RCC 7860 (cell line): ENCODE results near the gene PCDHB12.
"Not testable (repeated sequence)": the region's sequence is repeated elsewhere in the genome, so short reads cannot be mapped to it uniquely, and the experiment has no call there.

Experiments used
- DNase-seq: peaks from one replicate; pipeline ENCODE4 v3.0.0-alpha.2; 2015; ENCODE audit warnings: low spot score
- FAIRE-seq: peaks from 2 replicates; lab custom pipeline; 2012; peaks lifted over from hg19 to GRCh38; lab: Jason Lieb, UNC

Gene PCDHB12

DNA sequence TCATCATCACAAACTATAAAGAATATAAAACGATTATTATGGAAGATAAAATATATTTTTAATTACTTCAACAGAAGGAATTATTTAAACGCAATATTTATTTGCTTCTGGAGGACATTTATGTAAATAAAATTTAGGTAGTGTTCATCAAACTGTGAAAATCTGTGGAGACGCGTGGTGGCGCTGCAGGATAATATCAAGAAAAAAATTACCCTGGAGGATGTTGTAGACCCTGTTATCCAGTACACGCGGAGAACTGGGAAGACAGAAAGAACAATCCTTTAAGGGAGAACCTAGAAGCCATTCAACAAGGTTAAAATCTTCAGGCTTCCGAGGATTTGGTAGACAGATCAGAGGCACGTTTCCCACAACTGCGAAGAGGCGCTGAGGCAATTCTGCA lies at the start of gene PCDHB12:
TSS of gene PCDHB12 (plus strand) at position 242 of the 400 bp plus-strand sequence. CDS start 189 bp downstream, outside the sequence.
- FAIRE-seq = no peak
- no peak for DNase-seq

DNA sequence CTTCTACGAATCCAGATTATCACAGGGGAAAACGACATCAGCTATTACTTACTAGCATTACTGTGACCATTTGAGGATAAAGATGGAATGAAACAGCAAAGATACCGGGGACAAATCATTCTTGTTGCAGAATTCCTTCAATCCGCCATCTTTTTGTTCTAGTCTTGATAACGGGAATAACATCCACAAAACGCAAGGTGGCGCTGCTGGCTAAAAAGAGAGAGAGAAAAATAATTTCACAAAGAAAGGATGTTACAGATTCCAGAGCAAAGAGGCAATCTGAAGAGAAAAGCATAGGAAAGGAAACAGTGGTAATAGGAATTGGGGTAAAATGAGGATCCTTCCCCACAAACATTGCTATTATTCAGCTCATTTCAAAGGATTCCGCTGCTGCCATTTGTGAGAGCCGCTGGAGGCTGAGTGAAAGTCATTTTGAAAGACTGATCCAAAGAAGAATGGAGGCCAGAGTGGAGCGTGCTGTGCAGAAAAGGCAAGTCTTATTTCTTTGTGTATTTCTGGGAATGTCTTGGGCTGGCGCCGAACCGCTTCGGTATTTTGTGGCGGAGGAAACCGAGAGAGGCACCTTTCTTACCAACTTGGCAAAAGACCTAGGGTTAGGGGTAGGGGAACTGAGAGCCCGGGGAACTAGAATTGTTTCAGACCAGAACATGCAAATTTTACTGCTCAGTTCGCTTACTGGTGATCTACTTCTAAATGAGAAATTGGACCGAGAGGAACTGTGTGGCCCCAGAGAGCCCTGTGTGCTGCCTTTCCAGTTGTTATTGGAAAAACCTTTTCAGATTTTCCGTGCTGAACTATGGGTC lies 35.9 kb upstream of the PCDHB12 start, which contains the start of gene PCDHB7:
TSS of gene PCDHB7 (plus strand) at position 264 of the 824 bp plus-strand sequence. CDS start at position 456, 192 bp downstream.
- peak; percentile 14 for DNase-seq
- no peak for FAIRE-seq

DNA sequence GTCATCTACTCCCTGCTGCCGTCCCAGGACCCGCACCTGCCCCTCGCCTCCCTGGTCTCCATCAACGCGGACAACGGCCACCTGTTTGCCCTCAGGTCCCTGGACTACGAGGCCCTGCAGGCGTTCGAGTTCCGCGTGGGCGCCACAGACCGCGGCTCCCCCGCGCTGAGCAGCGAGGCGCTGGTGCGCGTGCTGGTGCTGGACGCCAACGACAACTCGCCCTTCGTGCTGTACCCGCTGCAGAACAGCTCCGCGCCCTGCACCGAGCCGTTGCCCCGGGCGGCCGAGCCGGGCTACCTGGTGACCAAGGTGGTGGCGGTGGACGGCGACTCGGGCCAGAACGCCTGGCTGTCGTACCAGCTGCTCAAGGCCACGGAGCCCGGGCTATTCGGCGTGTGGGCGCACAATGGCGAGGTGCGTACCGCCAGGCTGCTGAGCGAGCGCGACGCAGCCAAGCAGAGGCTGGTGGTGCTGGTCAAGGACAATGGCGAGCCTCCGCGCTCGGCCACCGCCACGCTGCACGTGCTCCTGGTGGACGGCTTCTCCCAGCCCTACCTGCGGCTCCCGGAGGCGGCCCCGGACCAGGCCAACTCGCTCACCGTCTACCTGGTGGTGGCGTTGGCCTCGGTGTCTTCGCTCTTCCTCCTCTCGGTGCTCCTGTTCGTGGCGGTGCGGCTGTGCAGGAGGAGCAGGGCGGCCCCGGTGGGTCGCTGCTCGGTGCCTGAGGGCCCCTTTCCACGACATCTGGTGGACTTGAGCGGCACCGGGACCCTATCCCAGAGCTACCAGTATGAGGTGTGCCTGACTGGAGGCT lies 34.0 kb upstream of the PCDHB12 start:
- FAIRE-seq, DNase-seq: not testable (repeated sequence)

DNA sequence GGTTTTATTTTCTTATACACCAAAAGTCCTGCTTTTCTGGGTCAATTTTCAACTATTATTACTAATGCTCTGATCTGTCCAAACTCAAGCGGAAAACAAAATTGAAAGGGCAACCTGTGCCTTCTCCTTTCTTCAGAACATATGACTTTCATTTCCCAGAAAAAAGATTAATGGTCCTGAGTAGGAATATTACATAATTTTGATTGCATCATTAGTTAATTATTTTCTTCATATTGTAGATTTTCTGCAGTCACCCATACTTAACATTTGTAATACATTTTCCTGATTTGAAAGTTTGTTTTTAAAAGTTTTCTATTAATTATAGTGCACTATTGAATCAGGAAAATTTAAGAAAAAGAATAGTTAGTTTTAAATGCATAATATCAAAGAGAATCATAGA lies 32.6 kb upstream of the PCDHB12 start:
- FAIRE-seq (no peak), DNase-seq (no peak)

DNA sequence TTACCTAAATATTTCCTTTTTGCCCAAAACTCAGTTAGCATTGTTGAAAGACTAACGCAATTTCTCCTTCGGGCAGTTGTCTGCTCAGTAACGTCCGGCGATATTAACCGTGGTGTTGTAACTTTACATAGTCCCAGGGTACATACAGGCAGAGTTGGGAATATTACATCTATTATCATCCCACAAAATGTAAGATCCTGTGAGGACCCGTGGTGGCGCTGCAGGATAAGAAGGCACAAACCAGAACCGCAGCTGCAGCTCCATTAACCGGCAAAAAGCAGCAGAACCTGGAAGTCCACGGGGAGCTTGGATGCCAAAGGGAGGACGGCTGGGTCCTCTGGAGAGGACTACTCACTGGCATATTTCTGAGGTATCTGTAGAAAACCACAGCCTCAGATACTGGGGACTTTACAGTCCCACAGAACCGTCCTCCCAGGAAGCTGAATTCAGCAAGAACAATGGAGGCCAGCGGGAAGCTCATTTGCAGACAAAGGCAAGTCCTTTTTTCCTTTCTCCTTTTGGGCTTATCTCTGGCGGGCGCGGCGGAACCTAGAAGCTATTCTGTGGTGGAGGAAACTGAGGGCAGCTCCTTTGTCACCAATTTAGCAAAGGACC lies 30.8 kb upstream of the PCDHB12 start, which contains the start of gene PCDHB8:
TSS of gene PCDHB8 (plus strand) at position 214 of the 615 bp plus-strand sequence. CDS start at position 459, 245 bp downstream.
- not testable (repeated sequence) for FAIRE-seq, DNase-seq

DNA sequence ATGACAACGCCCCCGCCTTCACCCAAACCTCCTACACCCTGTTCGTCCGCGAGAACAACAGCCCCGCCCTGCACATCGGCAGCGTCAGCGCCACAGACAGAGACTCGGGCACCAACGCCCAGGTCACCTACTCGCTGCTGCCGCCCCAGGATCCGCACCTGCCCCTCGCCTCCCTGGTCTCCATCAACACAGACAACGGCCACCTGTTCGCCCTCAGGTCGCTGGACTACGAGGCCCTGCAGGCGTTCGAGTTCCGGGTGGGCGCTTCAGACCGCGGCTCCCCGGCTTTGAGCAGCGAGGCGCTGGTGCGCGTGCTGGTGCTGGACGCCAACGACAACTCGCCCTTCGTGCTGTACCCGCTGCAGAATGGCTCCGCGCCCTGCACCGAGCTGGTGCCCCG lies 29.1 kb upstream of the PCDHB12 start:
- DNase-seq, FAIRE-seq: not testable (repeated sequence)

DNA sequence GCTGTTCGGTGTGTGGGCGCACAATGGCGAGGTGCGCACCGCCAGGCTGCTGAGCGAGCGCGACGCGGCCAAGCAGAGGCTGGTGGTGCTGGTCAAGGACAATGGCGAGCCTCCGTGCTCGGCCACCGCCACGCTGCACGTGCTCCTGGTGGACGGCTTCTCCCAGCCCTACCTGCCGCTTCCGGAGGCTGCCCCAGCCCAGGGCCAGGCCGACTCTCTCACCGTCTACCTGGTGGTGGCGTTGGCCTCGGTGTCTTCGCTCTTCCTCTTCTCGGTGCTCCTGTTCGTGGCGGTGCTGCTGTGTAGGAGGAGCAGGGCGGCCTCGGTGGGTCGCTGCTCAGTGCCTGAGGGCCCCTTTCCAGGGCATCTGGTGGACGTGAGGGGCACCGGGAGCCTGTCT lies 28.6 kb upstream of the PCDHB12 start:
- not testable (repeated sequence) for DNase-seq, FAIRE-seq

DNA sequence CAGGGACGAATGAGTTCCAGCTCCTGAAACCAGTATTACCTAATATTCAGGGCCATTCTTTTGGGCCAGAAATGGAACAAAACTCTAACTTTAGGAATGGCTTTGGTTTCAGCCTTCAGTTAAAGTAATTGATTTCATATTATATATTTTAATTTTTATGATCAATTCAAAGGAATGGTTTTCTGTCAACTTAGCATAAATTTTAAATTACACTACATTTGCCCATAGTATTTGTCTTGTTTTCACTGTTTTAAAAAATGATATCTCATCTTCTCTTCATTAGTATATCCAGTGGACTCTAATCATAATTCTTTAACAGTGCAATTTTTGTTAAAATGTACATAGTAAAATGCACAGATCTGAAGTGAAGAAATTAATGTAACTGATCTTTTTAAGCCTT lies 28.2 kb upstream of the PCDHB12 start:
- DNase-seq (no peak), FAIRE-seq (no peak)

DNA sequence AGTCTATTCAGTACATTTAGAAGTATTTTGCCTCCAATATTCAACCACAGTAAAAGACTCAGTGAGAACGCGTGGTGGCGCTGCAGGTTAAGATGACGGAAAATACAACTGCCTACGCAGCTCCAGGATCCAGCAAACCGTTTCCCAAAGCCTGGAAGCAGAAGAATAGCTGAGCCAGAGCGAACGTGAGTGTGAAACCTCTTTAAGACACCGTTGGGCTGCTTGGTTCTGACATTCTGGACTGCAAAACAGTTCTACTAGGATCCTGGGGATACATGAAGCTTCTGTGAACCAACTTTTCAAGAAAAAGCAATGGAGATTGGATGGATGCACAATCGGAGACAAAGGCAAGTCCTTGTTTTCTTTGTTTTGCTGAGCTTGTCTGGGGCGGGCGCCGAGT lies 26.3 kb upstream of the PCDHB12 start, which contains the start of gene PCDHB16:
TSS of gene PCDHB16 (plus strand) at position 140 of the 400 bp plus-strand sequence. CDS start at position 313, 173 bp downstream.
- DNase-seq = no peak
- no peak for FAIRE-seq

DNA sequence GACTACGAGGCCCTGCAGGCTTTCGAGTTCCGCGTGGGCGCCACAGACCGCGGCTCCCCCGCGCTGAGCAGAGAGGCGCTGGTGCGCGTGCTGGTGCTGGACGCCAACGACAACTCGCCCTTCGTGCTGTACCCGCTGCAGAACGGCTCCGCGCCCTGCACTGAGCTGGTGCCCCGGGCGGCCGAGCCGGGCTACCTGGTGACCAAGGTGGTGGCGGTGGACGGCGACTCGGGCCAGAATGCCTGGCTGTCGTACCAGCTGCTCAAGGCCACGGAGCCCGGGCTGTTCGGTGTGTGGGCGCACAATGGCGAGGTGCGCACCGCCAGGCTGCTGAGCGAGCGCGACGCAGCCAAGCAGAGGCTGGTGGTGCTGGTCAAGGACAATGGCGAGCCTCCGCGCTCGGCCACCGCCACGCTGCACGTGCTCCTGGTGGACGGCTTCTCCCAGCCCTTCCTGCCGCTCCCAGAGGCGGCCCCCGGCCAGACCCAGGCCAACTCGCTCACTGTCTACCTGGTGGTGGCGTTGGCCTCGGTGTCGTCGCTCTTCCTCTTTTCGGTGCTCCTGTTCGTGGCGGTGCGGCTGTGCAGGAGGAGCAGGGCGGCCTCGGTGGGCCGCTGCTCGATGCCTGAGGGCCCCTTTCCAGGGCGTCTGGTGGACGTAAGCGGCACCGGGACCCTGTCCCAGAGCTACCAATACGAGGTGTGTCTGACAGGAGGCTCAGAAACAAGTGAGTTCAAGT lies 24.2 kb upstream of the PCDHB12 start:
- FAIRE-seq = not testable (repeated sequence)

DNA sequence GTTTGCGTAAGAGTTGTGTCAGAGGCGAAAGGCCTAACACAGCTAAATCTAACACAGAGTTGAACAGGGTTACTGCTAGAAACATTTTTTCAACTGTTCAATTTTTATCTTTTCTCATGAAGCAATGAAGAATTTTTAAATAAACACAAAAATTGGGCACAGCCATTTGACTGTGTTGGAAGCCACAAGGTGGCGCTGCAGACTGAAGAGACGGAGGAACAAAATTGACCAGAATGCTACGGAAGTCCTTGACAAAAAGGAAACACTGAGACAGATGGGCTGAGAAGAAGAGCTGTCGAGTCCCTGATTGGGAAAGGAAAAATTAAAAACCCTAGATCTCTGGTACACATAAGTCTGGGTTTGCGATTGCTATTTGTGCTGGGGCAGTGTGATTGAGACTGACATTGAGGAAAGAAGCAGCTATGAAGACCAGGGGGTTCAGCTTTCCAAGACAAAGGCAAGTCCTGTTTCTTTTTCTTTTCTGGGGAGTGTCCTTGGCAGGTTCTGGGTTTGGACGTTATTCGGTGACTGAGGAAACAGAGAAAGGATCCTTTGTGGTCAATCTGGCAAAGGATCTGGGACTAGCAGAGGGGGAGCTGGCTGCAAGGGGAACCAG lies 21.5 kb upstream of the PCDHB12 start, which contains the start of gene PCDHB9:
TSS of gene PCDHB9 (plus strand) at position 265 of the 616 bp plus-strand sequence. CDS start at position 423, 158 bp downstream.
- DNase-seq = no peak
- FAIRE-seq = no peak

More for the DNA sequence above, 24.2 kb upstream of the PCDHB12 start:
- DNase-seq = not testable (repeated sequence)

DNA sequence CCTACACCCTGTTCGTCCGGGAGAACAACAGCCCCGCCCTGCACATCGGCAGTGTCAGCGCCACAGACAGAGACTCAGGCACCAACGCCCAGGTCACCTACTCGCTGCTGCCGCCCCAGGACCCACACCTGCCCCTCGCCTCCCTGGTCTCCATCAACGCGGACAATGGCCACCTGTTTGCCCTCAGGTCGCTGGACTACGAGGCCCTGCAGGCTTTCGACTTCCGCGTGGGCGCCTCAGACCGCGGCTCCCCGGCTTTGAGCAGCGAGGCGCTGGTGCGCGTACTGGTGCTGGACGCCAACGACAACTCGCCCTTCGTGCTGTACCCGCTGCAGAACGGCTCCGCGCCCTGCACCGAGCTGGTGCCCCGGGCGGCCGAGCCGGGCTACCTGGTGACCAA lies 19.8 kb upstream of the PCDHB12 start:
- not testable (repeated sequence) for DNase-seq, FAIRE-seq

DNA sequence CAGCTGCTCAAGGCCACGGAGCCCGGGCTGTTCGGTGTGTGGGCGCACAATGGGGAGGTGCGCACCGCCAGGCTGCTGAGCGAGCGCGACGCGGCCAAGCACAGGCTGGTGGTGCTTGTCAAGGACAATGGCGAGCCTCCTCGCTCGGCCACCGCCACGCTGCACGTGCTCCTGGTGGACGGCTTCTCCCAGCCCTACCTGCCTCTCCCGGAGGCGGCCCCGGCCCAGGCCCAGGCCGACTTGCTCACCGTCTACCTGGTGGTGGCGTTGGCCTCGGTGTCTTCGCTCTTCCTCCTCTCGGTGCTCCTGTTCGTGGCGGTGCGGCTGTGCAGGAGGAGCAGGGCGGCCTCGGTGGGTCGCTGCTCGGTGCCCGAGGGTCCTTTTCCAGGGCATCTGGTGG lies 19.4 kb upstream of the PCDHB12 start:
- not testable (repeated sequence) for DNase-seq, FAIRE-seq

DNA sequence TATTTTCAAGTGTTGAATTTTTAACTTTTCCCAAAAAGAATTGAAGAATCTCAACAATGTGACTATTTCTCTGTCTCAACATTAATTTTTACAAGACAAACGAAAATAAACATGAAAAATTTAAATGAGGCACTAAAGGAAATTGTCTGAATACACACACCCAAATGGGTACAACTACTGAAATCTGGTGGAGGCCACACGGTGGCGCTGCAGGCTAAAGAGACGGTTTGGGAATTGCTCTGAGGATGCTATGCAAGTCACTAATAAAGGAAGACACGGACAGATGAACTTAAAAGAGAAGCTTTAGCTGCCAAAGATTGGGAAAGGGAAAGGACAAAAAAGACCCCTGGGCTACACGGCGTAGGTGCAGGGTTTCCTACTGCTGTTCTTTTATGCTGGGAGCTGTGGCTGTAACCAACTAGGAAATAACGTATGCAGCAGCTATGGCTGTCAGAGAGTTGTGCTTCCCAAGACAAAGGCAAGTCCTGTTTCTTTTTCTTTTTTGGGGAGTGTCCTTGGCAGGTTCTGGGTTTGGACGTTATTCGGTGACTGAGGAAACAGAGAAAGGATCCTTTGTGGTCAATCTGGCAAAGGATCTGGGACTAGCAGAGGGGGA lies 16.3 kb upstream of the PCDHB12 start, which contains the start of gene PCDHB10:
TSS of gene PCDHB10 (plus strand) at position 244 of the 616 bp plus-strand sequence. CDS start at position 444, 200 bp downstream.
- no peak for FAIRE-seq
- DNase-seq = no peak

DNA sequence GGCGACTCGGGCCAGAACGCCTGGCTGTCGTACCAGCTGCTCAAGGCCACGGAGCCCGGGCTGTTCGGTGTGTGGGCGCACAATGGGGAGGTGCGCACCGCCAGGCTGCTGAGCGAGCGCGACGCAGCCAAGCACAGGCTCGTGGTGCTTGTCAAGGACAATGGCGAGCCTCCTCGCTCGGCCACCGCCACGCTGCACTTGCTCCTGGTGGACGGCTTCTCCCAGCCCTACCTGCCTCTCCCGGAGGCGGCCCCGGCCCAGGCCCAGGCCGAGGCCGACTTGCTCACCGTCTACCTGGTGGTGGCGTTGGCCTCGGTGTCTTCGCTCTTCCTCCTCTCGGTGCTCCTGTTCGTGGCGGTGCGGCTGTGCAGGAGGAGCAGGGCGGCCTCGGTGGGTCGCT lies 14.2 kb upstream of the PCDHB12 start:
- not testable (repeated sequence) for FAIRE-seq

DNA sequence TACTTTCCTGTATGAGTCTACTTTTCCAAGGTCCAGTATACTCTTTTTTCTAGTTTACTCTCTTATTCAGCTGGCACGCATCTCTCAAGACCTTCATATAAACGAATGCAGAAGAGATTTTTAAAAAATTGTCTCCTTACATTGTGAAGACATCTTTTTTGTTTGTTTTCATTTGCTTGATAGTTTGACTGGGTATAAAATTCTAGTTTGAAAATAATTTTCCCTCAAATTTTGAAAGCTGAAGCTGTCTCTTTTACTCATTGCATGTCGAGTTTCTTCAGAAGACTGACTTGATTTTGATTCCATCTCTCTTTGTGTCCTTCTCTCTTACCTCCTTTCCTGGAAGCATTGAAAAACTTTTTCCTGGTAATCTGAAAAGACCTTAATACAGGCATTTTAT lies 12.2 kb upstream of the PCDHB12 start:
- no peak for DNase-seq
- no peak for FAIRE-seq

More for the DNA sequence above, 14.2 kb upstream of the PCDHB12 start:
- not testable (repeated sequence) for DNase-seq

DNA sequence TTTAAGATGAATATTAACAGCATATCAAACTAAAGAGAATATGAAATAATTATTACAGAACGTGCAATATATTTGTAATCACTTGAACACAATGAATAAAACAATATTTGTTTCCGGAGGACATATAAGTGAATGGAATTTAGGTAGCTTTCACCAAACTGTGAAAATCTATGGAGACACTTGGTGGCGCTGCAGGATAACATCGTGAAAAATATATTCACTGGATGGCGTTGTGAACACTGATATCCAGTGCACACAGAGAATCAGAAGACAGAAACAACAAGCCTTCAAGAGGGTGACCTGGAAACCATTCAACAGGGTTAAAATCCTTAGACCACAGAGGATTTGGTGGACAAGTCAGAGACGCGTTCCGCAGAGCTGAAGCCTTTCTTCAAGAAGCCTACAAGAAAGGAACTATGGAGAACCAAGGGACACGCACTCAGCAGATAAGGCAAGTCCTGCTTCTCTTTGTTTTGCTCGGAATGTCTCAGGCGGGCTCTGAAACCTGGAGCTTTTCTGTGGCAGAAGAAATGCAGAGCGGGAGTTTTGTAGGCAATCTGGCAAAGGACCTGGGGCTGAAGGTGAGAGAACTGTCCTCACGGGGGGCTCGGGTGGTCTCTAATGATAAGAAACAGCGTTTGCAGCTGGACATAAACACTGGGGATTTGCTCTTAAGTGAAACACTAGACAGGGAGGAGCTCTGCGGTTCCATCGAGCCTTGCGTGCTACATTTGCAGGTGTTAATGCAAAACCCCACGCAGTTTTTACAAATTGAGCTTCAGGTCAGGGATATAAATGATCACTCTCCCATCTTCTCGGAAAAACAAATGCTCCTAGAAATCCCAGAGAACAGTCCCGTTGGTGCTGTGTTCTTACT lies 8.9 kb upstream of the PCDHB12 start, which contains the start of gene PCDHB11:
TSS of gene PCDHB11 (plus strand) at position 269 of the 877 bp plus-strand sequence. CDS start at position 417, 148 bp downstream.
- FAIRE-seq = no peak
- DNase-seq = no peak

DNA sequence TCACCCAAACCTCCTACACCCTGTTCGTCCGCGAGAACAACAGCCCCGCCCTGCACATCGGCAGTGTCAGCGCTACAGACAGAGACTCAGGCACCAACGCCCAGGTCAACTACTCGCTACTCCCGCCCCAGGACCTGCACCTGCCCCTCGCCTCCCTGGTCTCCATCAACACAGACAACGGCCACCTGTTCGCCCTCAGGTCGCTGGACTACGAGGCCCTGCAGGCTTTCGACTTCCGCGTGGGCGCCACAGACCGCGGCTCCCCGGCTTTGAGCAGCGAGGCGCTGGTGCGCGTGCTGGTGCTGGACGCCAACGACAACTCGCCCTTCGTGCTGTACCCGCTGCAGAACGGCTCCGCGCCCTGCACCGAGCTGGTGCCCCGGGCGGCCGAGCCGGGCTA lies 7.4 kb upstream of the PCDHB12 start:
- not testable (repeated sequence) for DNase-seq, FAIRE-seq
